GM23338 (cell line): ENCODE results near the gene CLCF1. TPM values are rescaled to one million over a fixed set of nuclear protein-coding genes. Genes with fewer than 3 reads are reported as not detected.

Experiments used
- ATAC-seq: fragments of 200-7000 bp; cut with Tn5 transposase; 3 replicates; pipeline ENCODE4 v1.9.1; 2020
- DNase-seq: peaks from one replicate; pipeline ENCODE4 v3.0.0-alpha.2; 2015; ENCODE audit warnings: low spot score
- H2AFZ ChIP-seq: fragments of 200-600 bp; sonication (generic); 2 replicates; pipeline ENCODE4 v1.8.0; 2016; ENCODE audit warnings: antibody characterized with exemption, mild to moderate bottlenecking, moderate library complexity
- H3F3A ChIP-seq: fragments of 200-600 bp; sonication (generic); replicated peaks from 2 replicates; pipeline ENCODE4 v1.8.0; 2017; ENCODE audit warnings: antibody characterized with exemption, mixed run types, low read depth
- H3K27ac ChIP-seq: fragments of 200-600 bp; sonication (generic); 2 replicates; pipeline ENCODE4 v1.6.1; 2016; ENCODE audit warnings: low read depth
- H3K27me3 ChIP-seq: fragments of 200-600 bp; sonication (generic); 2 replicates; pipeline ENCODE4 v1.8.0; 2016; ENCODE audit warnings: mild to moderate bottlenecking, mixed run types, moderate library complexity; ENCODE audit not compliant: insufficient read depth
- H3K36me3 ChIP-seq: fragments of 200-600 bp; sonication (generic); 2 replicates; pipeline ENCODE4 v1.8.0; 2016; ENCODE audit warnings: mild to moderate bottlenecking; ENCODE audit not compliant: insufficient read depth
- H3K4me1 ChIP-seq: fragments of 200-600 bp; sonication (generic); 2 replicates; pipeline ENCODE4 v1.8.0; 2016; ENCODE audit warnings: mild to moderate bottlenecking, moderate library complexity; ENCODE audit not compliant: insufficient read depth
- H3K4me2 ChIP-seq: fragments of 200-600 bp; sonication (generic); 2 replicates; pipeline ENCODE4 v1.7.1; 2017; ENCODE audit warnings: mixed run types
- H3K4me3 ChIP-seq: fragments of 200-600 bp; sonication (generic); 2 replicates; pipeline ENCODE4 v1.6.1; 2016; ENCODE audit warnings: mixed run types
- H3K79me2 ChIP-seq: fragments of 200-600 bp; sonication (generic); replicated peaks from 2 replicates; pipeline ENCODE4 v1.8.0; 2017; ENCODE audit warnings: mild to moderate bottlenecking; ENCODE audit not compliant: insufficient read depth
- H3K9me2 ChIP-seq: fragments of 200-600 bp; sonication (generic); 2 replicates; pipeline ENCODE4 v1.8.0; 2017; ENCODE audit not compliant: insufficient read depth
- H4K20me1 ChIP-seq: fragments of 200-600 bp; sonication (generic); replicated peaks from 2 replicates; pipeline ENCODE4 v1.8.0; 2017; ENCODE audit warnings: mild to moderate bottlenecking; ENCODE audit not compliant: insufficient read depth
- H3K27ac Mint-ChIP-seq: 2 replicates; pipeline ENCODE4 v1.8.0; 2020; ENCODE audit warnings: inconsistent platforms, mild to moderate bottlenecking, moderate library complexity, mixed read lengths
- H3K27me3 Mint-ChIP-seq: 3 replicates; pipeline ENCODE4 v1.8.0; 2022; ENCODE audit warnings: low read depth, mild to moderate bottlenecking, moderate library complexity, mixed read lengths, inconsistent platforms; ENCODE audit not compliant: insufficient read depth, poor library complexity
- H3K36me3 Mint-ChIP-seq: 3 replicates; pipeline ENCODE4 v1.8.0; 2021; ENCODE audit warnings: low read depth, mild to moderate bottlenecking, inconsistent platforms, moderate library complexity, mixed read lengths
- H3K4me1 Mint-ChIP-seq: 3 replicates; pipeline ENCODE4 v1.8.0; 2020; ENCODE audit warnings: mild to moderate bottlenecking, inconsistent platforms, mixed read lengths
- H3K4me3 Mint-ChIP-seq: 3 replicates; pipeline ENCODE4 v1.8.0; 2021; ENCODE audit warnings: moderate library complexity, mild to moderate bottlenecking, inconsistent platforms, mixed read lengths
- H3K9me3 Mint-ChIP-seq: 3 replicates; pipeline ENCODE4 v1.8.0; 2020; ENCODE audit warnings: moderate library complexity, mild to moderate bottlenecking, inconsistent platforms, mixed read lengths
- CREB1 ChIP-seq: fragments of 250-450 bp; sonication (Bioruptor Pico); IDR thresholded peaks from 2 replicates; pipeline ENCODE4 v1.5.0; 2020; ENCODE audit warnings: low read depth, mild to moderate bottlenecking, moderate library complexity
- EZH2 ChIP-seq: fragments of 200-600 bp; sonication (generic); IDR thresholded peaks from one replicate; pipeline ENCODE4 v1.8.0; 2017; ENCODE audit warnings: antibody characterized with exemption, mild to moderate bottlenecking, low read depth; ENCODE audit not compliant: unreplicated experiment
- EZH2phosphoT487 ChIP-seq: fragments of 200-600 bp; sonication (generic); IDR thresholded peaks from one replicate; pipeline ENCODE4 v1.8.1; 2018; ENCODE audit warnings: antibody characterized with exemption; ENCODE audit not compliant: unreplicated experiment
- JUNB ChIP-seq: IDR thresholded peaks from one replicate; pipeline ENCODE4 v1.6.1; 2016; ENCODE audit warnings: antibody characterized with exemption; ENCODE audit not compliant: unreplicated experiment
- NANOG ChIP-seq: IDR thresholded peaks from 2 replicates; pipeline ENCODE4 v1.6.1; 2016; ENCODE audit warnings: antibody characterized with exemption, borderline replicate concordance
- STAT1 ChIP-seq: IDR thresholded peaks from one replicate; pipeline ENCODE4 v1.6.1; 2016; ENCODE audit warnings: antibody characterized with exemption; ENCODE audit not compliant: unreplicated experiment
- ZNF114 ChIP-seq: fragments of 250-450 bp; sonication (Bioruptor Pico); IDR thresholded peaks from 2 replicates; pipeline ENCODE4 v1.5.0; 2020; ENCODE audit warnings: mild to moderate bottlenecking, moderate library complexity
- ZNF331 ChIP-seq: fragments of 250-450 bp; sonication (Bioruptor Pico); IDR thresholded peaks from 2 replicates; pipeline ENCODE4 v1.5.0; 2020; ENCODE audit warnings: low read depth, mild to moderate bottlenecking, moderate library complexity
- polyA plus RNA-seq: library from polyadenylated mRNA; unstranded; fragments of >200 nt; fragmentation: Nextera tagmentation; extraction: Ambion mirVana; gene quantifications from 2 replicates; pipeline ENCODE4 v1.2.1, GENCODE V29; 2016
- total RNA-seq: library from RNA; depleted of rRNA; stranded (reverse); fragments of >200 nt; shearing (Covaris generic); gene quantifications from 2 replicates; pipeline ENCODE4 v1.2.3, GENCODE V29; 2014
- TF ChIP-seq, protein P1 (sequence below): IDR thresholded peaks from 2 replicates; pipeline ENCODE4 v1.6.1; 2016; ENCODE audit warnings: antibody characterized with exemption
- TF ChIP-seq, protein P2 (sequence below), 2 experiments: fragments of 200-600 bp in 1 of 2; sonication (generic) in 1 of 2; conservative IDR thresholded peaks; 2 replicates each; pipeline versions ENCODE4 v1.5.1 to v1.6.1; 2016 to 2017; ENCODE audit warnings: antibody characterized with exemption in 2 of 2, low read depth in 2 of 2, mild to moderate bottlenecking in 2 of 2, moderate library complexity in 1 of 2

CLCF1 gene
- total and polyA plus RNA-seq, 2 experiments from 2014 or later, result 0.32 TPM; not detected in 1

DNA sequence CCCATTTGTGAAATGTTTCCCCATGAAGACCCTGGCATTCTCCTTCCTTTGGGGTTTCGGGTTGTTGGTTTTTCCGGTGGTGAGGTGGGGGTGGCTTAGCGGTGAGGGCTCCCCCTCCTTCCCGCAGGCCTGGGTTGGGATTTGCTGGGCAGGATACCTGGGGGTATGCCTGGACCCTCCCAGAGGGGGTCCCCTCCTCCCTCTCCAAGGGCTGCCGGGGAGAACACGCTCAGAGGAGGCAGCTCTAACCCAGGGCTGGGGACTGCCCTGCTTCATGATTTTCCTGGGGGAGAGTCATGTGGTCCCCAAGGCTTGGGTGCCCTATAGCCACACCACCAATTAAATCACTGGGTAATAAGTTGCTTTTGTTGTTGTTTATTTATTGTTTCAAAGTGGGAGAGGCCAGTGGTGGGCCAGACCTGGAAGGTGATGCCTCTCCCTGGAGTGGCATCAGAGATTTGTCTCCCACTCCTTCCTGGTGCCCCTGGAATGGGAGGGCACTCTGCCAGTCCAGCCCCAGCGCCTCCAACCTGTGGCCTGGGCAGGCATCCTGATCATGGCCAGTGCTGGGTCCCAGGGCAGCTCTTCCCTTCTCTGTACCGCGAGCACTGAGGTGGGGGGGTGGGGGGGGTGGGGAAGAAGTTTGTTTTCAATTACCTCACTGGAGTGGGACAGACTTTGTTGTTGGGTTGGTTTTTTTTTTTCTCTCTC lies 1.3 kb upstream of the CLCF1 start:
- Mint-ChIP-seq H3K27me3 (peaks cover 46% of the 10 kb centered on the region), H3K36me3 (no peaks in the 10 kb centered on the region), H3K9me3 (no peaks in the 10 kb centered on the region), H3K27ac (peak overlapping the region; percentile 67; the same call in 1 of the 2 replicates), H3K4me1 (peaks cover 54% of the 10 kb centered on the region), H3K4me3 (peak overlapping the region; percentile 80)
- DNase-seq, result no peak
- Histone ChIP-seq H3K36me3 (no peaks in the 10 kb centered on the region), H3K4me2 (peak overlapping the region; percentile 98), H3K79me2 (no peaks in the 10 kb centered on the region), H3K4me1 (peaks cover 39% of the 10 kb centered on the region), H3K9me2 (no peaks in the 10 kb centered on the region), H3K4me3 (peak overlapping the region; percentile 72), H3F3A (peaks cover 4% of the 10 kb centered on the region; the same call in 1 of the 2 replicates), H3K27me3 (peaks cover 86% of the 10 kb centered on the region), H4K20me1 (no peaks in the 10 kb centered on the region), H3K27ac (no peak overlapping the region), H2AFZ (peak overlapping the region; percentile 80)
- TF ChIP-seq STAT1 (no peak), EZH2 (peak; percentile 16)
- peak; percentile 1; the same call in 1 of the 3 replicates for ATAC-seq

DNA sequence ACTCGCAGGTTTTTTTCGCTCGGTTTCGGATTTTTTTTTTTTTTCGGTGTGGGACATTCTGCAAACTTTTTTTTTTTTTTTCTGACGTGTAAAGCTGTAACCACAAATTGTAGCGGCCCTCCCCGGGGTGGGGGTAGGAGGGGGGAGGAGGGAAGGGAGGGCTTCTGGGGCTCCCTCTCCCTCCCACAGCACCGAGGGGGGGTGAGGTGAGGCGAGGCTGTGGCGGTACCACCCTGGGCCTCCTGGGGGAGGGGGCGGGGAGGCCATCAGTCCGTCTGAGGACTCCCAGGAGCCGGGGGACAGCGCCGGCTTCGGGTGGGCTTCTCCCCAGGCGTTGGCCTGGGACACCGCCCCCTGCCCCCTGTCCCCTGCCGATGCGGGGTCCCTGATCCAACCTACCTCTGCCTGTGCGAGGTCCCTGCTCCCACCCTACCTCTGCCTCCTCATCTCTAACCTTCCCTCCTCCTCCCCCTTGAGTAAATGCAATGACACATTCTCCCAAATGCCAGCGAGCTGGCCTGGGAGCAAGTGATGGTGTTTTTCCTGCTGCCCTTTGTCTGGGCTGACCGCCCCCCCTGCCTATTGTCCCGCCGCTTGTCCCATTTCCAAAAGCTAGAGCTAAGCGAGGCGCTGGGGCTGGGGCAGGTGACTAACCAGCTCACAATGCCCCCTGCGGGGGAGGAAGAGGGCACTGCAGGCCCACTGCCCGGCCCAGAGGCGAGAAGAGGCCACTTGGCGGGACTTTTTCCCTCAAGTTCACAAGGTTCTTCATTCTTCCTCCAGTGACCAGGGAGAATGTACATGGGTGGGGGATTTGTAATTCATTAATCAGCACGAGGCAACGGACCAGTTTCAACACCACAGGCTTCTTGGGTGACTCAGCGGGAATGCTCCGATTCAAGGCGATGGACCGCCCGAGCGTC lies 511 bp upstream of the CLCF1 start:
- Mint-ChIP-seq H3K36me3 (no peaks in the 10 kb centered on the region; the same call in 2 of the 3 replicates), H3K4me1 (peaks cover 54% of the 10 kb centered on the region), H3K9me3 (no peaks in the 10 kb centered on the region), H3K27ac (peak overlapping the region; percentile 67; the same call in 1 of the 2 replicates), H3K27me3 (peaks cover 51% of the 10 kb centered on the region), H3K4me3 (peak overlapping the region; percentile 80)
- H3F3A ChIP-seq, result peaks cover 4% of the 10 kb centered on the region; the same call in 1 of the 2 replicates
- no peaks in the 10 kb centered on the region for H3K36me3 ChIP-seq
- ATAC-seq (peak; percentile 21), DNase-seq (peak; percentile 86)
- H3K9me2 ChIP-seq, result no peaks in the 10 kb centered on the region
- no peak overlapping the region for H3K27ac ChIP-seq
- peaks cover 93% of the 10 kb centered on the region for H3K27me3 ChIP-seq
- H3K4me1 ChIP-seq, result peaks cover 42% of the 10 kb centered on the region
- no peaks in the 10 kb centered on the region for H3K79me2 ChIP-seq
- peak overlapping the region; percentile 80 for H2AFZ ChIP-seq
- peak overlapping the region; percentile 72 for H3K4me3 ChIP-seq
- H3K4me2 ChIP-seq, result peak overlapping the region; percentile 98
- no peaks in the 10 kb centered on the region for H4K20me1 ChIP-seq
- TF ChIP-seq ZNF114, result no peak
- no peak for TF ChIP-seq ZNF331 (CRISPR knock-in tag)
- no peak for TF ChIP-seq JUNB
- no peak for TF ChIP-seq CREB1 (CRISPR knock-in tag)
- TF ChIP-seq, protein P1, sequence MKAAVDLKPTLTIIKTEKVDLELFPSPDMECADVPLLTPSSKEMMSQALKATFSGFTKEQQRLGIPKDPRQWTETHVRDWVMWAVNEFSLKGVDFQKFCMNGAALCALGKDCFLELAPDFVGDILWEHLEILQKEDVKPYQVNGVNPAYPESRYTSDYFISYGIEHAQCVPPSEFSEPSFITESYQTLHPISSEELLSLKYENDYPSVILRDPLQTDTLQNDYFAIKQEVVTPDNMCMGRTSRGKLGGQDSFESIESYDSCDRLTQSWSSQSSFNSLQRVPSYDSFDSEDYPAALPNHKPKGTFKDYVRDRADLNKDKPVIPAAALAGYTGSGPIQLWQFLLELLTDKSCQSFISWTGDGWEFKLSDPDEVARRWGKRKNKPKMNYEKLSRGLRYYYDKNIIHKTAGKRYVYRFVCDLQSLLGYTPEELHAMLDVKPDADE, result no peak
- peak; percentile 38 for TF ChIP-seq EZH2
- TF ChIP-seq NANOG, result no peak
- TF ChIP-seq, protein P2, sequence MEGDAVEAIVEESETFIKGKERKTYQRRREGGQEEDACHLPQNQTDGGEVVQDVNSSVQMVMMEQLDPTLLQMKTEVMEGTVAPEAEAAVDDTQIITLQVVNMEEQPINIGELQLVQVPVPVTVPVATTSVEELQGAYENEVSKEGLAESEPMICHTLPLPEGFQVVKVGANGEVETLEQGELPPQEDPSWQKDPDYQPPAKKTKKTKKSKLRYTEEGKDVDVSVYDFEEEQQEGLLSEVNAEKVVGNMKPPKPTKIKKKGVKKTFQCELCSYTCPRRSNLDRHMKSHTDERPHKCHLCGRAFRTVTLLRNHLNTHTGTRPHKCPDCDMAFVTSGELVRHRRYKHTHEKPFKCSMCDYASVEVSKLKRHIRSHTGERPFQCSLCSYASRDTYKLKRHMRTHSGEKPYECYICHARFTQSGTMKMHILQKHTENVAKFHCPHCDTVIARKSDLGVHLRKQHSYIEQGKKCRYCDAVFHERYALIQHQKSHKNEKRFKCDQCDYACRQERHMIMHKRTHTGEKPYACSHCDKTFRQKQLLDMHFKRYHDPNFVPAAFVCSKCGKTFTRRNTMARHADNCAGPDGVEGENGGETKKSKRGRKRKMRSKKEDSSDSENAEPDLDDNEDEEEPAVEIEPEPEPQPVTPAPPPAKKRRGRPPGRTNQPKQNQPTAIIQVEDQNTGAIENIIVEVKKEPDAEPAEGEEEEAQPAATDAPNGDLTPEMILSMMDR (conservative IDR thresholded peaks at IDR 0.05; ENCODE audit: low read depth in 2 of 2), result peak; percentile 44 to 57
- TF ChIP-seq STAT1, result no peak
- TF ChIP-seq EZH2phosphoT487, result no peak
